Right ventricle myocardium inferior (tissue), 1 donor: ENCODE data around the gene MT2A. TPM values are rescaled to one million over a fixed set of nuclear protein-coding genes. Genes with fewer than 3 reads are reported as not detected.

Experiments
- ATAC-seq: fragments of 200-7000 bp; cut with Tn5 transposase; one replicate; pipeline ENCODE4 v1.9.1; 2020; ENCODE audit warnings: mild to moderate bottlenecking, moderate library complexity
- DNase-seq: peaks from one replicate; pipeline ENCODE4 v3.0.0; 2021; ENCODE audit errors: missing footprints
- intact Hi-C: fragments of 100-400 bp; cut with DNase I; formaldehyde crosslinking; loops from one replicate; pipeline ENCODE4 v1.11.0; 2022
- total RNA-seq: library from RNA; stranded (reverse); fragmentation: NEBNext Ultra II Directional; extraction: Animal tissue kit (Norgen Biotek cat#: 25700); gene quantifications from one replicate; pipeline ENCODE4 v1.2.1, GENCODE V29; 2021
- donor health status: DM: no; HTN: yes; CAD: no; lungs with severe emphysema.

Gene MT2A
- total RNA-seq, 1 donor from 2014 or later: 95.2 TPM

GRCh38 chr16:56647641-56648431 lies 39.5 kb downstream of the MT2A start:
- intact Hi-C loops: no loop called here
- ATAC-seq (no peak), DNase-seq (no peak)

- DNase-seq (no peak), ATAC-seq (no peak)
- intact Hi-C loops: no loop called here
Measured at GRCh38 chr16:56649271-56649670, 40.9 kb downstream of the MT2A start.

GRCh38 chr16:56649820-56650219 lies 41.4 kb downstream of the MT2A start:
- no peak for DNase-seq
- intact Hi-C loops: no loop called here
- ATAC-seq: no peak

- ATAC-seq (no peak), DNase-seq (no peak)
- intact Hi-C loops: no loop called here
Measured at GRCh38 chr16:56651586-56651985, 43.2 kb downstream of the MT2A start, which contains the start of gene MT1B. Gene MT1B (plus strand): TSS chr16:56651886. CDS start chr16:56651954, 68 bp downstream.

- DNase-seq (no peak), ATAC-seq (no peak)
- intact Hi-C loops: no loop called here
Measured at GRCh38 chr16:56652600-56652999, 44.2 kb downstream of the MT2A start.

GRCh38 chr16:56653218-56653617 lies 44.8 kb downstream of the MT2A start:
- ATAC-seq: no peak
- DNase-seq: no peak
- intact Hi-C loops: no loop called here

GRCh38 chr16:56657555-56658326 lies 49.4 kb downstream of the MT2A start, which contains the start of gene MT1F:
Gene MT1F (plus strand): TSS chr16:56657959. CDS start chr16:56658059, 100 bp downstream.
- intact Hi-C loops: no loop called here
- DNase-seq: peak; percentile 83
- ATAC-seq: peak; percentile 85

- intact Hi-C loops: no loop called here
- ATAC-seq: no peak
- DNase-seq: no peak
Measured at GRCh38 chr16:56658327-56658875, 50.0 kb downstream of the MT2A start.

Other genes with a start within 250 kb of the MT2A start
- gene AMFR, start 183.0 kb upstream of the MT2A start, total RNA-seq: 68.9 TPM
- gene NUDT21, start 157.3 kb upstream of the MT2A start, total RNA-seq: 61.9 TPM
- gene OGFOD1, start 157.0 kb upstream of the MT2A start, total RNA-seq: 30.6 TPM
- 37.7 TPM for gene BBS2, start 88.6 kb upstream of the MT2A start, total RNA-seq
- not detected for gene MT4, start 43.5 kb upstream of the MT2A start, total RNA-seq
- 5.9 TPM for gene MT3, start 19.1 kb upstream of the MT2A start, total RNA-seq
- 136 TPM for gene MT1E, start 17.2 kb downstream of the MT2A start, total RNA-seq
- 6.7 TPM for gene MT1M, start 24.1 kb downstream of the MT2A start, total RNA-seq
- 2.9 TPM for gene MT1A, start 30.1 kb downstream of the MT2A start, total RNA-seq
- not detected for gene MT1B, start 43.3 kb downstream of the MT2A start, total RNA-seq
- 2.2 TPM for gene MT1F, start 49.4 kb downstream of the MT2A start, total RNA-seq
- not detected for gene MT1G, start 59.5 kb downstream of the MT2A start, total RNA-seq
- gene MT1H, start 61.2 kb downstream of the MT2A start, total RNA-seq: not detected
- gene MT1X, start 73.9 kb downstream of the MT2A start, total RNA-seq: 108 TPM
- 25.7 TPM for gene NUP93, start 121.5 kb downstream of the MT2A start, total RNA-seq